ENCODE results near the gene MAML3. TPM values are rescaled to one million over a fixed set of nuclear protein-coding genes. Genes with fewer than 3 reads are reported as not detected.

The MAML3 gene
- total and polyA plus RNA-seq, 2 experiments from 2014 or later = 1.7 to 6.5 TPM

- DNase-seq (ENCODE audit: low spot score) = no peak
- Mint-ChIP-seq H3K36me3 (ENCODE audit: low read depth) (no peaks in the 10 kb centered on the region), H3K27ac (no peak overlapping the region), H3K27me3 (ENCODE audit: insufficient read depth, low read depth, poor library complexity) (peaks cover 6% of the 10 kb centered on the region), H3K4me3 (no peak overlapping the region), H3K4me1 (peaks cover 14% of the 10 kb centered on the region), H3K9me3 (no peaks in the 10 kb centered on the region)
- TF ChIP-seq NANOG (IDR thresholded peaks at IDR 0.05; ENCODE audit: borderline replicate concordance) (no peak), ZNF331 (CRISPR knock-in tag; IDR thresholded peaks at IDR 0.05; ENCODE audit: low read depth) (no peak), POLR2AphosphoS5 (IDR thresholded peaks at IDR 0.05; ENCODE audit: low read depth) (no peak), EZH2phosphoT487 (IDR thresholded peaks at IDR 0.05; ENCODE audit: unreplicated experiment) (no peak), JUNB (IDR thresholded peaks at IDR 0.05; ENCODE audit: unreplicated experiment) (no peak), EZH2 (IDR thresholded peaks at IDR 0.05; ENCODE audit: low read depth, unreplicated experiment) (no peak), ZNF114 (CRISPR knock-in tag; IDR thresholded peaks at IDR 0.05) (no peak), CREB1 (CRISPR knock-in tag; IDR thresholded peaks at IDR 0.05; ENCODE audit: low read depth) (no peak), STAT1 (IDR thresholded peaks at IDR 0.05; ENCODE audit: unreplicated experiment) (no peak)
- TF ChIP-seq, protein P1, sequence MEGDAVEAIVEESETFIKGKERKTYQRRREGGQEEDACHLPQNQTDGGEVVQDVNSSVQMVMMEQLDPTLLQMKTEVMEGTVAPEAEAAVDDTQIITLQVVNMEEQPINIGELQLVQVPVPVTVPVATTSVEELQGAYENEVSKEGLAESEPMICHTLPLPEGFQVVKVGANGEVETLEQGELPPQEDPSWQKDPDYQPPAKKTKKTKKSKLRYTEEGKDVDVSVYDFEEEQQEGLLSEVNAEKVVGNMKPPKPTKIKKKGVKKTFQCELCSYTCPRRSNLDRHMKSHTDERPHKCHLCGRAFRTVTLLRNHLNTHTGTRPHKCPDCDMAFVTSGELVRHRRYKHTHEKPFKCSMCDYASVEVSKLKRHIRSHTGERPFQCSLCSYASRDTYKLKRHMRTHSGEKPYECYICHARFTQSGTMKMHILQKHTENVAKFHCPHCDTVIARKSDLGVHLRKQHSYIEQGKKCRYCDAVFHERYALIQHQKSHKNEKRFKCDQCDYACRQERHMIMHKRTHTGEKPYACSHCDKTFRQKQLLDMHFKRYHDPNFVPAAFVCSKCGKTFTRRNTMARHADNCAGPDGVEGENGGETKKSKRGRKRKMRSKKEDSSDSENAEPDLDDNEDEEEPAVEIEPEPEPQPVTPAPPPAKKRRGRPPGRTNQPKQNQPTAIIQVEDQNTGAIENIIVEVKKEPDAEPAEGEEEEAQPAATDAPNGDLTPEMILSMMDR (conservative IDR thresholded peaks at IDR 0.05; ENCODE audit: low read depth in 2 of 2) = no peak
- TF ChIP-seq, protein P2, sequence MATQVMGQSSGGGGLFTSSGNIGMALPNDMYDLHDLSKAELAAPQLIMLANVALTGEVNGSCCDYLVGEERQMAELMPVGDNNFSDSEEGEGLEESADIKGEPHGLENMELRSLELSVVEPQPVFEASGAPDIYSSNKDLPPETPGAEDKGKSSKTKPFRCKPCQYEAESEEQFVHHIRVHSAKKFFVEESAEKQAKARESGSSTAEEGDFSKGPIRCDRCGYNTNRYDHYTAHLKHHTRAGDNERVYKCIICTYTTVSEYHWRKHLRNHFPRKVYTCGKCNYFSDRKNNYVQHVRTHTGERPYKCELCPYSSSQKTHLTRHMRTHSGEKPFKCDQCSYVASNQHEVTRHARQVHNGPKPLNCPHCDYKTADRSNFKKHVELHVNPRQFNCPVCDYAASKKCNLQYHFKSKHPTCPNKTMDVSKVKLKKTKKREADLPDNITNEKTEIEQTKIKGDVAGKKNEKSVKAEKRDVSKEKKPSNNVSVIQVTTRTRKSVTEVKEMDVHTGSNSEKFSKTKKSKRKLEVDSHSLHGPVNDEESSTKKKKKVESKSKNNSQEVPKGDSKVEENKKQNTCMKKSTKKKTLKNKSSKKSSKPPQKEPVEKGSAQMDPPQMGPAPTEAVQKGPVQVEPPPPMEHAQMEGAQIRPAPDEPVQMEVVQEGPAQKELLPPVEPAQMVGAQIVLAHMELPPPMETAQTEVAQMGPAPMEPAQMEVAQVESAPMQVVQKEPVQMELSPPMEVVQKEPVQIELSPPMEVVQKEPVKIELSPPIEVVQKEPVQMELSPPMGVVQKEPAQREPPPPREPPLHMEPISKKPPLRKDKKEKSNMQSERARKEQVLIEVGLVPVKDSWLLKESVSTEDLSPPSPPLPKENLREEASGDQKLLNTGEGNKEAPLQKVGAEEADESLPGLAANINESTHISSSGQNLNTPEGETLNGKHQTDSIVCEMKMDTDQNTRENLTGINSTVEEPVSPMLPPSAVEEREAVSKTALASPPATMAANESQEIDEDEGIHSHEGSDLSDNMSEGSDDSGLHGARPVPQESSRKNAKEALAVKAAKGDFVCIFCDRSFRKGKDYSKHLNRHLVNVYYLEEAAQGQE (IDR thresholded peaks at IDR 0.05; ENCODE audit: unreplicated experiment) = no peak
- TF ChIP-seq, protein P3, sequence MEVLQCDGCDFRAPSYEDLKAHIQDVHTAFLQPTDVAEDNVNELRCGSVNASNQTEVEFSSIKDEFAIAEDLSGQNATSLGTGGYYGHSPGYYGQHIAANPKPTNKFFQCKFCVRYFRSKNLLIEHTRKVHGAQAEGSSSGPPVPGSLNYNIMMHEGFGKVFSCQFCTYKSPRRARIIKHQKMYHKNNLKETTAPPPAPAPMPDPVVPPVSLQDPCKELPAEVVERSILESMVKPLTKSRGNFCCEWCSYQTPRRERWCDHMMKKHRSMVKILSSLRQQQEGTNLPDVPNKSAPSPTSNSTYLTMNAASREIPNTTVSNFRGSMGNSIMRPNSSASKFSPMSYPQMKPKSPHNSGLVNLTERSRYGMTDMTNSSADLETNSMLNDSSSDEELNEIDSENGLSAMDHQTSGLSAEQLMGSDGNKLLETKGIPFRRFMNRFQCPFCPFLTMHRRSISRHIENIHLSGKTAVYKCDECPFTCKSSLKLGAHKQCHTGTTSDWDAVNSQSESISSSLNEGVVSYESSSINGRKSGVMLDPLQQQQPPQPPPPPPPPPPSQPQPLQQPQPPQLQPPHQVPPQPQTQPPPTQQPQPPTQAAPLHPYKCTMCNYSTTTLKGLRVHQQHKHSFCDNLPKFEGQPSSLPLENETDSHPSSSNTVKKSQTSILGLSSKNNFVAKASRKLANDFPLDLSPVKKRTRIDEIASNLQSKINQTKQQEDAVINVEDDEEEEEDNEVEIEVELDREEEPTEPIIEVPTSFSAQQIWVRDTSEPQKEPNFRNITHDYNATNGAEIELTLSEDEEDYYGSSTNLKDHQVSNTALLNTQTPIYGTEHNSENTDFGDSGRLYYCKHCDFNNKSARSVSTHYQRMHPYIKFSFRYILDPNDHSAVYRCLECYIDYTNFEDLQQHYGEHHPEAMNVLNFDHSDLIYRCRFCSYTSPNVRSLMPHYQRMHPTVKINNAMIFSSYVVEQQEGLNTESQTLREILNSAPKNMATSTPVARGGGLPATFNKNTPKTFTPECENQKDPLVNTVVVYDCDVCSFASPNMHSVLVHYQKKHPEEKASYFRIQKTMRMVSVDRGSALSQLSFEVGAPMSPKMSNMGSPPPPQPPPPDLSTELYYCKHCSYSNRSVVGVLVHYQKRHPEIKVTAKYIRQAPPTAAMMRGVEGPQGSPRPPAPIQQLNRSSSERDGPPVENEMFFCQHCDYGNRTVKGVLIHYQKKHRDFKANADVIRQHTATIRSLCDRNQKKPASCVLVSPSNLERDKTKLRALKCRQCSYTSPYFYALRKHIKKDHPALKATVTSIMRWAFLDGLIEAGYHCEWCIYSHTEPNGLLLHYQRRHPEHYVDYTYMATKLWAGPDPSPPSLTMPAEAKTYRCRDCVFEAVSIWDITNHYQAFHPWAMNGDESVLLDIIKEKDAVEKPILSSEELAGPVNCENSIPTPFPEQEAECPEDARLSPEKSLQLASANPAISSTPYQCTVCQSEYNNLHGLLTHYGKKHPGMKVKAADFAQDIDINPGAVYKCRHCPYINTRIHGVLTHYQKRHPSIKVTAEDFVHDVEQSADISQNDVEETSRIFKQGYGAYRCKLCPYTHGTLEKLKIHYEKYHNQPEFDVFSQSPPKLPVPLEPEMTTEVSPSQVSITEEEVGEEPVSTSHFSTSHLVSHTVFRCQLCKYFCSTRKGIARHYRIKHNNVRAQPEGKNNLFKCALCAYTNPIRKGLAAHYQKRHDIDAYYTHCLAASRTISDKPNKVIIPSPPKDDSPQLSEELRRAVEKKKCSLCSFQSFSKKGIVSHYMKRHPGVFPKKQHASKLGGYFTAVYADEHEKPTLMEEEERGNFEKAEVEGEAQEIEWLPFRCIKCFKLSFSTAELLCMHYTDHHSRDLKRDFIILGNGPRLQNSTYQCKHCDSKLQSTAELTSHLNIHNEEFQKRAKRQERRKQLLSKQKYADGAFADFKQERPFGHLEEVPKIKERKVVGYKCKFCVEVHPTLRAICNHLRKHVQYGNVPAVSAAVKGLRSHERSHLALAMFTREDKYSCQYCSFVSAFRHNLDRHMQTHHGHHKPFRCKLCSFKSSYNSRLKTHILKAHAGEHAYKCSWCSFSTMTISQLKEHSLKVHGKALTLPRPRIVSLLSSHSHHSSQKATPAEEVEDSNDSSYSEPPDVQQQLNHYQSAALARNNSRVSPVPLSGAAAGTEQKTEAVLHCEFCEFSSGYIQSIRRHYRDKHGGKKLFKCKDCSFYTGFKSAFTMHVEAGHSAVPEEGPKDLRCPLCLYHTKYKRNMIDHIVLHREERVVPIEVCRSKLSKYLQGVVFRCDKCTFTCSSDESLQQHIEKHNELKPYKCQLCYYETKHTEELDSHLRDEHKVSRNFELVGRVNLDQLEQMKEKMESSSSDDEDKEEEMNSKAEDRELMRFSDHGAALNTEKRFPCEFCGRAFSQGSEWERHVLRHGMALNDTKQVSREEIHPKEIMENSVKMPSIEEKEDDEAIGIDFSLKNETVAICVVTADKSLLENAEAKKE (CRISPR knock-in tag; IDR thresholded peaks at IDR 0.05) = no peak
- TF ChIP-seq, protein P4, sequence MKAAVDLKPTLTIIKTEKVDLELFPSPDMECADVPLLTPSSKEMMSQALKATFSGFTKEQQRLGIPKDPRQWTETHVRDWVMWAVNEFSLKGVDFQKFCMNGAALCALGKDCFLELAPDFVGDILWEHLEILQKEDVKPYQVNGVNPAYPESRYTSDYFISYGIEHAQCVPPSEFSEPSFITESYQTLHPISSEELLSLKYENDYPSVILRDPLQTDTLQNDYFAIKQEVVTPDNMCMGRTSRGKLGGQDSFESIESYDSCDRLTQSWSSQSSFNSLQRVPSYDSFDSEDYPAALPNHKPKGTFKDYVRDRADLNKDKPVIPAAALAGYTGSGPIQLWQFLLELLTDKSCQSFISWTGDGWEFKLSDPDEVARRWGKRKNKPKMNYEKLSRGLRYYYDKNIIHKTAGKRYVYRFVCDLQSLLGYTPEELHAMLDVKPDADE (IDR thresholded peaks at IDR 0.05) = no peak
- Histone ChIP-seq H3F3A (replicated peaks; ENCODE audit: low read depth) (no peaks in the 10 kb centered on the region), H3K27ac (ENCODE audit: low read depth) (no peak overlapping the region), H3K36me3 (ENCODE audit: insufficient read depth) (no peaks in the 10 kb centered on the region), H3K4me3 (no peak overlapping the region), H4K20me1 (replicated peaks; ENCODE audit: insufficient read depth) (no peaks in the 10 kb centered on the region), H3K9me2 (ENCODE audit: insufficient read depth) (no peaks in the 10 kb centered on the region), H3K4me2 (no peak overlapping the region), H3K27me3 (ENCODE audit: insufficient read depth) (no peaks in the 10 kb centered on the region), H3K4me1 (ENCODE audit: insufficient read depth) (peaks cover 8% of the 10 kb centered on the region; the same call in 1 of the 2 replicates), H3K79me2 (replicated peaks; ENCODE audit: insufficient read depth) (no peaks in the 10 kb centered on the region), H2AFZ (no peak overlapping the region)
- ATAC-seq = no peak
These were observed 409.8 kb downstream of the MAML3 start for GRCh38 chr4:139744232-139744631.
